Kasumi-1 (cell line): Measurements from ENCODE around the gene RBM34.
A peak's percentile ranks its signal among the peaks of the same experiment; 100 is the strongest.

ENCODE experiments used
- DNase-seq, 2 experiments: peaks; one replicate each; lab custom pipeline; 2025; lab: John Stamatoyannopoulos, UW

RBM34 gene

DNA sequence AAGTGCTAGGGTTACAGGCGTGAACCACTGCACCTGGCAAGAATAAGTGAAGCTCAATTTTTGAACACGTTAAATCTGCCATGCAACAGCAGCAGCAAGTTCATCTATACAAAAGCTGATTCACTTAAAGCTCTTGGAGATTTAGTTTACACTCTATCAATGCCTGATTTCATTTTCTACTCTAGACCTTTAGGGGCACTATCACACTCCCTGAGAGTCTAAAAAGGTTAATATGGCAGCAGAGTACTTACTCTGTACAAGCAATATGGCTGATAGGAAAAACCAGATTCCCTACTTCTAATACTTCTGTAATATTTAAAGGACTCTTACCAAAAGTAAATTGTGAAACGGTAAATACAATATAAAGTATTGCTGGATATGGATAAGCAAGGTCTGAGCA is 4.8 kb downstream of the RBM34 start:
- peak in 1 of 2 experiments; percentile 11 for DNase-seq

DNA sequence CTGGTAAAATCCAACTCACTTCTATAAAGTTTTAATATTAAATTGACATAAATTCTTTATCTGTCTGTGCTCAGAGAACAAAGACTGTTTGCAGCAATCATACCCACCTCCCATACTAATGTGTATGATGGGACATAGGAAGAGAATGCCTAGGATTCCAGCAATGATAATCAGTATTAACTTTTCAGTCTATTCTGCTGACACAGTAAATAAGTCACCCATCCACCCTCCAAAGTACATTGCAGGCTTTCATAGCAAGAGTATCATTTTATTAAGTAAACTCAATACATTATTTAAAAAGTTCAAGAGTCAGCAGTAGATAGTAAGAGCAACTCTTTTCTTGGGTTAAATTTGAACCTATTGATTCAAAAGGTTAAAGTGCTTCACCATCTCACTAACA is 8.8 kb downstream of the RBM34 start:
- DNase-seq: no peak

DNA sequence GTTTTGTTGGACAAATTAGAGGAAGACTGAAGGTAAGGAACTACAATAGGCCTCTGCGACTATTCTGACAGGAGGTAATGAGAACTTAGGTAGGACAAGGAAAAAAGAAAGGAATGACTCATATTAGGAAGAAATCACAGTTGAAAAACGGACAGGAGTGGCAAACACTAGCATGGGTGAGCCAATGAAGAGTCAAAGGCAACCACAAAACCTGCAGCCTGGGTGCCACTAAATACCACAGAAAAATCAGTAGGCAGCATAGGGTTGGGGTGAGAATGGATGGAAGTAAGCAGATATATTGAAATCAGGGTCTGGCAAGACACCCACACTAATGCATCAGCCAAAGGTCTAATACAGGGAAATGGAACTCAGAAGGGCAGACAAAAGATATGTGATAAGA is 10.0 kb downstream of the RBM34 start:
- DNase-seq: no peak

DNA sequence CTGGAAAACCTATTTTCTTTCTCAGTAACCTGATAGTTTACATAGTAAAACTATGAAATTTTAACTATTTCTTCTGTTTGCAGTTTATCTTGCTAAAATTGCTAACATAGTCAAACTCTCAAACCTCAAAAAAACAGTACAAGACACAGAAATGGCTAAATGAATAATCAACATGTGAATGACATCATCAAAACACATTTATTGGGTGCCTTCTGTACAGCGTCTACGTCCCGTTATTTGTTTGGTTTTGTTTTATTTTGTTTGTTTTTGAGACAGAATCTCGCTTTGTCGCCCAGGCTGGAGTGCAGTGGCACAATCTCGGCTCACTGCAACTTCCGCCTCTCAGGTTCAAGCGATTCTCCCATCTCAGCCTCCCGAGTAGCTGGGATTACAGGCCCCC is 11.2 kb downstream of the RBM34 start:
- no peak for DNase-seq

DNA sequence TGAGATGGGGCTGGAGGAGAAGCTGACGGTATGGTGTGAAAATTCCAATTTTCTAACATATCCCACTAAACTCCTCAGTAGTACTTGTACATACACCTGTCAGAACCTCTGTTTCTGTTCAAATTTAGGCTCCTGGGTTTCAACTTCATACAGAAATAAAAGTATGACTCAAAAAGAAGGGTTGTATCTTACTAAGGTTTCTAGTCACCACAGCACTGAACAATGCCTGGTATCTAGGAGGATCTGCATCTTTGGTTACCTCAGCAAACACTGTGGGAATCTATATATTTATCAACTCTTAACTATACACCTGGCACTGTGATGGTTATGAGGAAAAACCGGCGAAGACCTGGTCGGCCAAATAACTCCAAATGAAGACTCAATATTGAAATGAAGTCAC is 13.8 kb downstream of the RBM34 start:
- no peak for DNase-seq

DNA sequence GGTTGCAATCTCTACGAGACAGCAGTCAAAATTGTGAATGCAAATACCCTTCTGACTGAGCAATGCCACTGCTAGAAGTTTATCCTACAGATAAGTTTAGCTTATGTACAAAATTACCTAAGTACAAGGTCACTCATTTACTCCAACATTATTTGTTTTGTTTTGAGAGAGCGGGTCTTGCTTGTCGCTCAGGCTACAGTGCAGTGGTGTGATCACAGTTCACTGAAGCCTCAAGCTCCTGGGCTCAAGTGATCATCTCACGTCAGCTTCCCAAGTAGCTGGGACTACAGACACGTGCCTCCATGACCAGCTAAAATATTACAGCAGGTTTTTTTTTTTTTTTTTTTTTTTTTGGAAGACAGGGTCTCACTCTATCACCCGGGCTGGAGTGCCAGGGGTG is 15.4 kb downstream of the RBM34 start:
- no peak for DNase-seq

DNA sequence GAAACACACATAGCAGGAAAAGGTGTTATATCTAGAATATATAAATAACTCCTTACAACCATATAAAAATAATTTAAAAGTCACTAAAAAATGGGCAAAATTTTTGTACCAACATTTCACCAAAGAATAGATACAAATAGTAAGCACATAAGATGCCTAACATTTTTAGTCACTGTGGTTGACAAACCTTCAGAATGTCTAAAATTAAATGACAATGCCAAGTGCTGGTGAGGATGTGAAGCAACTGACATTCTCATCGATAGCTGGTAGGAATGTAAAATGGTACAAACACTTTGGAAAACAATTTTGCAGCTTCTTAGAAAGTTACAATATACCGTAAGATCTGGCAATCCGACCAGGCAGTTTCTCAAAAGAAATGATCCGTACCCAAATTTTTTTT is 18.1 kb downstream of the RBM34 start:
- no peak for DNase-seq

DNA sequence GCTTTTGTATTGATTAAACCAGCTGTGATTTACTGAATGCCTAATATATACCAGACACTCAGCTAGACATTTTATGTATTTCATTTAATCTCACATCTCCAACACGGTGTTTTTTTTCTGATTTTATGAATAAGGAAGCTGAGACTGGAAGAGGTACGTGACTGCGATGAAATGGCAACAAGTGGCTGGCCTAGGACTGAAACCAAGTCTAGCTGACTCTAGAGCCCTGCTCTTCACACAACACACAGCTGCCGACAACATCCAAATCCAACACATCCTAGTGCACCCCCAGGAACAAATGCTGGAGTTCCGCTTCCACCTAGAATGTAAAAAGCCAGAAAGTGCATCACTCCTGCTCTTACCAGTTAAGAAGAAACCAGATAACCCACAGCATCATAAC is 21.7 kb downstream of the RBM34 start:
- no peak for DNase-seq

DNA sequence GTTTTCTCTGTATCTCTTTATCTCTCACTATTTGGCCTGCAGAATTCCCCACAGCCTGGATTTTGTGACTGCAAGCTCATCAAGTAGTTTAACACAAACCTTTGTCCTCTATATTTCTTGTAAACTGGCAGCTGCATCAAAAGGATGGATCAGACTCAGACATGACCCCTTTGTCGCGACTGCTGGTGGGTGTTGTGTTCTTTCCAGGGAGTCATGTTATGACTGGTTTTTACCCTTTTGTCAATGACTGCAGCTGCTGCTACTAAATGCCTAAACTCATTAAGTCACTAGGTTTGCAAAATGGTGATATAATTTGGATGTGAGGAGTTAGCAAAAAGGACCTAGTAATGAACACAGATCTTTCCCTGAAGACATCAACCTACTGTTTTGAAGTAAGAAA is 22.2 kb downstream of the RBM34 start:
- no peak for DNase-seq

DNA sequence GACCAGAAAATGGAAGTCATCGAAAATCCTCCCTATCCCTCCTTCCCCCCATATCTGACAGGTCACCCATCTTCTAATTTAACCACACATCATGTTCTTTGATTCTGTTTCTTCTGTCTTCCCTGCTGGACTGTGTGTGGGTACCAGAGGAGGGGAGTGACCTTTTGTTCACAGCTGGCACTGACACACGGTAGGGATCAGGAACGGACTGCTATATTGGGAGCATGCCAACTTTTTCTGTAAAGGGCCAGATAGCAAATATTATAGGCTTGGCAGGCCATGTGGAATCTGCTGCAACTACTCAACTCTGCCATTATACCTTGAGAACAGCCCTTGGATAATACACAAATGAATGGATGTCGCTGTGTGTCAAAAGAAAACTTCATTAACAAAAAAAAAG is 24.9 kb downstream of the RBM34 start:
- DNase-seq: no peak

DNA sequence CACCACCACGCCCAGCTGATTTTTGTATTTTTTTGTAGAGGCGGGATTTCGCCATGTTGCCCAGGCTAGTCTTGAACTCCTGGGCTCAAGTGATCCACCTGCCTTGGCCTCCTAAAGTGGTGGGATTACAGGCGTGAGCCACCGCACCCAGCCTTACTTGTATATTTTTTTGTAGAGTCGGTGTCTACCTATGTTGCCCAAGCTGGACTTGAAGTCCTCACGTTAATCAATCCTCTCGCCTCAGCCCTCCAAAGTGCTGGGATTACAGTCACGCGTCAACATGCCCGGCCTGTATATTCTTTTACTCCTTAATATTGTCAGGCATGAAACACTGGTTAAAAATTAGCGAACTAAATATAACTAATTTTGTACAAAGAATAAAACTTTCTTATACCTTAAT is 26.9 kb downstream of the RBM34 start:
- DNase-seq: no peak

DNA sequence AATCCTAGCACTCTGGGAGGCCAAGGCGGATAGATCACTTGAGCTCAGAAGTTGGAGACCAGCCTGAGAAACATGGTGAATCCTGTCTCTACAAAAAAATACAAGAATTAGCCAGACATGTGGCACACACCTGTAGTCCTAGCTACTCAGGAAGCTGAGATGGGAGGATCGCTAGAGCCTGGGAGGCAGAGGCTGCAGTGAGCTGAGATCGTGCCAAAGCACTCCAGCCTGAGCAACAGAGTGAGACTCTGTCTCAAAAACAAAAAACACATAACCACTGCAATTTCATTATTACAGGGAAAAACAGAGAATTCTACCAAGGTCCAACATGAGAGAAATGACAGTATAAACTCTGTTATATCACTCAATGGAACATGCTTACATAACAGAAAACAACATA is 28.0 kb downstream of the RBM34 start:
- no peak for DNase-seq

DNA sequence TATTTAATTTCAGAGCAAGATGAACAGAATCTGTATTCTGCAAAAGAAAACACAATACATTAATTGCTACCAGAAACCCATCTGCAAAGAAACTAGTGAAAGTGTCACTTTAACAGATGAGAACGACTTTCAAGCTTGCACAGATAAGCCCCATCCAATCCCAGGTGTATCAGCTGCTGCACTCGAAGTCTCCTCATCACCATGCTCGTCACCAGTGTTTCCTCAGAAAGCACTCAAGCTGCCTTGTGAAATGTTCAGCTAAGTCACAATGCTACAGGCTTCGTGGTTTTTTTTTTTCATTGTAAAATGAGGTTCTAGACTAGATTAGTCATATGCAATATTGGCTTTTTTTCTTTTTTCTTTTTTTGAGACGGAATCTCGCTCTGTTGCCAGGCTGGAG is 29.1 kb downstream of the RBM34 start:
- DNase-seq: no peak

DNA sequence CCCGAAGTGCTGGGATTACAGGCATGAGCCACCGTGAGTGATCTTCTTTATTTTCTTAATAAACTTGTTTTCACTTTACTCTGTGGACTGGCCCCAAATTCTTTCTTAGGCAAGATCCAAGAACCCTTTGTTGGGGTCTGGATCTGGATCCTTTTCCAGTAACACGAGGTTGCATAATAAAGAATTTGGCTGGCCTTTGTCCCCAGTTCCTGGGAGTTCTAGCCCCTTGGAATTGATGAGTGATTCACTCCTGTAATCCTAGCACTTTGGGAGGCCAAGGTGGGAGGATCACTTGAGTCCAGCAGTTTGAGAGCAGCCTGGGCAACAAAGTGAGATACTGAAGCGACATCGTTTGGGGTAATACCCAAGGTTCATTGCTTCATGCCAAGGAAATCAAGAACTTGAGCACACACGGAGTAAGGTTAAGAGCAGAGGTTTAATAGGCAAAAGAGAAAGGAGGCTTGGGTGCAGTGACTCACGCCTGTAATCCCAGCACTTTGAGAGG is 30.2 kb downstream of the RBM34 start:
- DNase-seq: no peak

DNA sequence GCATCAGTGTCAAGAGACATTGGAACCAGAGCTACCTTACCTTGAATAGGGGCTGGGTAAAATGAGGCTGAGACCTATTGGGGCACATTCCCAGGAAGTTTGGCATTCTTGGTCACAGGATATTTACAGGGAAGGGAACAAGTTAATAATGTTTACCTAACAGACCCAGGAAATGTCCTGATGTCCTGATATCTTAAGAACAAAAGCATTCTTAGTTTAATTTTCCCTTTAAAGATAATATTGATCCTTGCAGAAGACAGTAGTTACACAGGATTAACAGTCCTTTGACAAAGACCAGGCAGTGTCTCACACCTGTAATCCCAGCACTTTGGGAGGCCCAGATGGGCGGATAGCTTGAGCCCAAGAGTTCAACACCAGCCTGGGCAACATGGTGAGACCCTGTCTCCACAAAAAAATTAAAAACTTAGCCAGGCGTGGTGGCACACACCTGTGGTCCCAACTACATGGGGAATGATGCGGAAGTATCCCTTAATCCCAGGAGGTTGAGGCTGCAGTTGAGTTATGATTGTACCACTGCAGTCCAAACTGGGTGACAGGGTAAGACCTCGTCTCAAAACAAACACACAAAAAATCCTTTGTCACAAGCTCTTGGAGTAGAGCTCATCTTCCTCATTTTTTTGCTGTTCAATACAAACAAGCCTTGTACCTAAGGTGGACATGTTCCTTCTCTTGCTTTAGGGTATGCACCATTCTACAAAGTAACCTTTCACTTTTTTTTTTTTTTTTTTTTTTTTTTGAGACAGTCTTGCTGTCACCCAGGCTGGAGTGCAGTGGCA is 31.1 kb downstream of the RBM34 start:
- no peak for DNase-seq

DNA sequence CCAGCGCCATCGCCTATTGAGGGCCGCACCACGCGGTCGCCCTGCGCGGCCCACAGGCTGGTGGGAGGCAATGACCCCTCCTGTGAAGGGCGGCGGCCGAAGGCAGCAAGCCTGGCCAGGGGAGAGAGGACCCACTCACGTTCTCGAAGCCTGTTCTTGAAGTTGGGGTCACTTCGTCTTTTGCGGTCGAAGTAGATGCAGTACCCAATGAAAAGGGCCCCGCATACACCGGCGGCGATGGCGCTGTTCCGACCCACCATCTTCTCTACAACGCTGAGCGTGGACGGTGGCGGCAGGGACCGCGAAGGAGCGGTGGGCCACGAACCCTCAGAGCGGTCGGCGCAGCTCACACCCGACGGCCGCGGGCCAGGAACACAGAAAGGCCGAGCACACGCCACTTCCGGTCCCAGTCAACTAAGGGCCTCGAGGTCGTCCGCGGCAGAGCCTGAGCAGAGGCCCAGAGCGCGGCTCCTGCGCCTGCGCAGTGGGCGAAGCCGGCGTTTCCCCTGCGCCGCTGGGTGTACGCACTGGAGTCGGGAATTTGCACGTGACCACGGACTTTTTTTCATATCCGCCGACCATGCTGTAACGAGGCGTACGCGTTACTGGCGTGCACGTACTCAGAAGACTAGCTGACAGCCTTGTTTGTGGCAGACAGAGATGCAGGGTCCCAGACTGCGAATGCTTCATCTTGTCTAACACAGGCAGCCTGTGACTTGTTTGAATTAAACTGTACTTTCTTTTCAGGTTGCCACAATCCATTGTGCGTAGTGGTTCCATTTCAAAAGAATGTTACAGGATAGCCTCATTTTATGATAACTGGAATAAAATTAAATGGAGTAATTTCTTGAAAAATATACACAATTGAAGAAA is 32.4 kb downstream of the RBM34 start, which contains the start of gene TOMM20:
TSS of gene TOMM20 (minus strand) at position 382 of the 873 bp plus-strand sequence. CDS start at position 260, 122 bp downstream.
- peak; percentile 96 for DNase-seq

DNA sequence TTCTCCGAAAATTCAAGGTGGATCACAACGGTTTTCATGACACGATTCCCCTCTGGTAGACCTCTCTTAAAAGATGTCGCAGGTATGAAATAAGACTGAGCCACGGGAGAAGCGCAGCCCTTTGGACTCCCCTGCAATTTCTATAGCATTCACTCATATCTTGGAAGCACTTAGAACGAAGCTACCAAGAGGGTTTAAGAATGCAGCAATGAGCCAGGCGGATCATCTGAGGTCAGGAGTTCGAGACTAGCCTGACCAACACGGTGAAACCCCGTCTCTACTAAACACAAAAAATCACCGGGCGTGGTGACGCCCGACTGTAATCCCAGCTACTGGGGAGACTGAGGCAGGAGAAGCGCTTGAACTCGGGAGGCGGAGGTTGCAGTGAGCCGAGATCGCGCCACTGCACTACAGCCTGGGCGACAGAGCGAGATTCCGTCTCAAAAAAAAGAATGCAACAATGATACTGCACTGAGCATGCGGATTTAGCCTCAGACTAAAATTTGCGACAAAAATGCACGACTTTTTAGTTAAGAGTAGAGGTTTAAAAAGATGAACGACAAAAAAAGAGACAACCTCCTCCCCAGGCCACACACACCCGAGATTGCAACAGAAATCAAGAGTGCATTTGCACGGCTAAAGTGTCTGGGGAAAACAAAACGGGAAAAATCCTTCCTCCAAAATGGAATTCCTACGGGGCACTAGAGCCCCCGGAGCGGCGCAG is 33.2 kb downstream of the RBM34 start:
- no peak for DNase-seq

DNA sequence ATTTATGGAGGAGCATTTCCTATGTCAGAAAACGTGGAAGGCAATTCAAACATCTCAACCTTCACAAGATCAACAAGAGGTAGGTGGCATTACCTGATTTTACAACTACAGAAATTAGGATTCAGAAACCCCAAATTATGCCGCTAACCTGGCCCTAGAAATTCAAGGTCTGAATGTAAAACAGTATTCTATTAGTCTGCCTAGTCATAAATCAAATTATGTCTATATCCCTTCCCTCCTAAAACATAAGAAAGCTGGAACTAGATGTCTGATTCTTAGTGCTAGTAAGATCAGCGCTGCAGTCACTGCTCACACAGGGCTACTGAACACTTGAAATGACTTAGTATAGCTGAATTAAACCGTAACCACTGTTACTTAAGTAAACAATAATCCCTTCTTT is 33.8 kb downstream of the RBM34 start:
- DNase-seq: no peak

DNA sequence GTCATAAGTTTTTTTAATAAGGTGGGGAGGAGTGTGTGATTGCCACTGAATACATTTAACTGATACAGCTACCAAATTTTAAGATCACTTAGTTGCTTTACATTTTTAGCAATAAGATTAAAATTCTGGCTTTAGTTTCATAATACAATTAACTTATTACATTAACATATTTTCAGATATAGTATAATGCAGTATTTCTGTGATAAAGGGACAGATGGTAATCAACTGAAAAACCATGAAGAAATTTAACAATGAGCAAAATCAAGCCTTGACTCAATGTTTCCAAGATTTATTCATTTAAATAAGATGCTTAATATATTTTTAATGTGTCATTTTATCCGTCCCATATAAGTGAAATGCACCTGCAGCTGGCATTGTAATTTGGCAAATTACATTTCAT is 36.4 kb downstream of the RBM34 start:
- no peak for DNase-seq

DNA sequence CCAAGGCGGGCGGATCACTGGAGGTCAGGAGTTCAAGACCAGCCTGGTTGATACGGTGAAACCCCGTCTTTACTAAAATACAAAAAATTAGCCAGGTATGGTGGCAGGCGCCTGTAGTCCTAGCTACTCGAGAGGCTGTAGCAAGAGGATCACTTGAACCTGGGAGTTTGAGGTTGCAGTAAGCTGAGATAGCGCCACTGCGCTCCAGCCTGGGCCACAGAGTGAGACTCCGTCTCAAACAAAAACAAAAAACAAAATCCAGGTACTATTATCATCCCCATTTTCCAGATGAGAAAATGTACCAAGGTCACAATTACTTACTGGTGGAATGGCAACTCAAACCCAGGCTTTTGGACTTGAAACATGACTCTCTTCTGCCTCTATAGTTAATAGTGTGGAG is 36.9 kb downstream of the RBM34 start:
- DNase-seq: no peak

DNA sequence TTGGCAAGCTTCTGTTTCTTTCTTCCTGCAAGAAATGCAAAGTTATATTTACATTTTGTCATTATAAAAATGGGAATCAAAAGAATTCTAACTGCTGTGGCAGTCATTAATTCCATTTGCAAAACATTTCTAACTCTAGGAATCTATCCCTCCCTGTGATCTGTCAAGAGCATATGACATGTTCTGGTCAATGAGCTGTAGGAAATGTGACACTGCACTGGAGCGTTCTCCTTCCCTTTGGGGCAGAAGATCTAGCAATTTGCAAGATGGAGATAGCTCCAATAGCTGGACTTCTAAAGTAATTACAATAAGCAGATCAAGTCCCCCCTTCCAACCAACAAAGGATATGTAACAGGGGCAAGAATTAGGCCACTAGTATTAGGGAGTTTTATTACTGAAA is 38.7 kb downstream of the RBM34 start:
- no peak for DNase-seq

DNA sequence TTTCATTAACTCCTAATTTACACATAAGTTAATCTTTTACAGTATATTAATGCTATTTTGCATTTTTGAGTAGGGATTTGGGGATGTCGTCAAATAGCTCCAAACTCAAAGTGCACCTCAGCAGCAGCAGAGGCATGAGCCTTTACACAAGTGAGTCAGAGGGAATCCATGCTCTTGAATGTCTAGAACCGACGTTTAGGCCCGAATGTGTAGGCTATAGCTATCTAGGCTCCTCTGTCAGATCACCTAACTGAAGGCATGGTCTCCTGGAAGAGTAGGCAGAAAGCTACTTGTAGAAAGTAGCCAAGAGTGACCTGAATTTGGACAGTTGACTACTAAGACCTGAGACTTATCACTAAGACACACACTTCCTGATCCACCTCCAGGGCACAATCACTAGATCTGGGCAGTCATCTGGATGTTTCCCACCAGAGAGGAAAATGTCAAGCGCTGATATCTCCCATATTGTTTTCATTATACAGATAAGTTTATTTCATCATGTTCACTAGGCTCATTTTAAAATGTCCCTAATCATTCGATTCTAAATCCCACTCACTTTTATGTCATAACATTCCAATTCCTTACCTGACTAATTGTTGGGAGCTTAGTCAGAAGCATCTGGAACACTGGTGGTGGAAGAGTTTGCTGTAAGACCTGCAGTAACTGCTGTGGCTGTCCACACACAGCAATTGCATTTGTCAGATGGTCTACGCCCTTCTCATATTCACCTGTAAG is 47.7 kb downstream of the RBM34 start:
- DNase-seq: no peak
